WI38 (cell line): ENCODE data around the gene ANP32A.

Experiments
- H3K4me3 ChIP-seq: 2 replicates; pipeline ENCODE4 v1.5.1; 2011; ENCODE audit warnings: low read depth, mild to moderate bottlenecking, control low read depth, low read length
- TF ChIP-seq, protein P1 (sequence below): IDR thresholded peaks from 2 replicates; pipeline ENCODE4 v1.5.1; 2012; ENCODE audit warnings: low read depth, mild to moderate bottlenecking, control low read depth, low read length

ANP32A gene

GRCh38 chr15:68815598-68815997, 5.1 kb downstream of the ANP32A start:
- TF ChIP-seq, protein P1, sequence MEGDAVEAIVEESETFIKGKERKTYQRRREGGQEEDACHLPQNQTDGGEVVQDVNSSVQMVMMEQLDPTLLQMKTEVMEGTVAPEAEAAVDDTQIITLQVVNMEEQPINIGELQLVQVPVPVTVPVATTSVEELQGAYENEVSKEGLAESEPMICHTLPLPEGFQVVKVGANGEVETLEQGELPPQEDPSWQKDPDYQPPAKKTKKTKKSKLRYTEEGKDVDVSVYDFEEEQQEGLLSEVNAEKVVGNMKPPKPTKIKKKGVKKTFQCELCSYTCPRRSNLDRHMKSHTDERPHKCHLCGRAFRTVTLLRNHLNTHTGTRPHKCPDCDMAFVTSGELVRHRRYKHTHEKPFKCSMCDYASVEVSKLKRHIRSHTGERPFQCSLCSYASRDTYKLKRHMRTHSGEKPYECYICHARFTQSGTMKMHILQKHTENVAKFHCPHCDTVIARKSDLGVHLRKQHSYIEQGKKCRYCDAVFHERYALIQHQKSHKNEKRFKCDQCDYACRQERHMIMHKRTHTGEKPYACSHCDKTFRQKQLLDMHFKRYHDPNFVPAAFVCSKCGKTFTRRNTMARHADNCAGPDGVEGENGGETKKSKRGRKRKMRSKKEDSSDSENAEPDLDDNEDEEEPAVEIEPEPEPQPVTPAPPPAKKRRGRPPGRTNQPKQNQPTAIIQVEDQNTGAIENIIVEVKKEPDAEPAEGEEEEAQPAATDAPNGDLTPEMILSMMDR: no peak
- H3K4me3 ChIP-seq: no peak overlapping the region

GRCh38 chr15:68814596-68814995, 6.1 kb downstream of the ANP32A start:
- TF ChIP-seq, protein P1: no peak
- no peak overlapping the region for H3K4me3 ChIP-seq

GRCh38 chr15:68812597-68813431, 7.9 kb downstream of the ANP32A start:
- TF ChIP-seq, protein P1: no peak
- no peak overlapping the region for H3K4me3 ChIP-seq

DNA sequence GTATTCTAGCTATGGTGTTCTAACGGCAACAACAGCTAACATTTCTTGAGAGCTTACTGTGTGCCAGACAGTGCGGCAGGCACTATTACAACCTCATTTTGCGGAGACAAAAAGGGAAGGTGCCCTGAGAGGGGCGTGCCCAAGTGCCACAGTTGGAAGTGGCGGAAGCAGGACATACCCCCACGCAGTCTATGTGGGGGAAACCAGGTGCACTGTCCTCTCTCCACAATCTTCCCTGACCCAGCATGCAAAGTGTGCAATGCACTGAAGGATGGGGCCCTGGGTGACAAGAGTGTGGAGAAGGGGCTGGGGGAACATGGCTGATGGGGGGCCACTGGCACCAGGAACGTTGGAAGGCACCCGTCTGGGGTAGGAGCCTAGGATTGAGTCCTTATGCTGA, 8.6 kb downstream of the ANP32A start:
- H3K4me3 ChIP-seq: no peak overlapping the region
- TF ChIP-seq, protein P1: no peak

DNA sequence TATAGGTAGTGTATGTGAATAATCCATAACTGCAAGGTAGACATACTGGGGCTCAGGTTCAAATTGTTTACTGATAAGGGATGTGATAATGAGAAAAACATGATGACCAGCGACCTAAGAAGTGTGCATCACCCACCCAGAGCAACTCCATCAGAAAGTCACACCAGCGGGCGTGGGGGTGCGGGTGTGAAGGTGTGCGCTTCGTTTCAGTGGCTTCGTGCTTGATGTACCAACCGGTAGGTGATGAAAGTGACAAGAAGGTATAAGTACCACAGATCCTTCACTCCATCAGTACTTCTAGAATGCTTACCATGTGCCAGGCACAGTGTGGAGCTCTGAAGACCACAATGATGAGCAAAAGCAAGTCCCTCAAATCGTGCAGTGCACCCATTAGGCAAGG, 11.2 kb downstream of the ANP32A start:
- TF ChIP-seq, protein P1: no peak
- no peak overlapping the region for H3K4me3 ChIP-seq

DNA sequence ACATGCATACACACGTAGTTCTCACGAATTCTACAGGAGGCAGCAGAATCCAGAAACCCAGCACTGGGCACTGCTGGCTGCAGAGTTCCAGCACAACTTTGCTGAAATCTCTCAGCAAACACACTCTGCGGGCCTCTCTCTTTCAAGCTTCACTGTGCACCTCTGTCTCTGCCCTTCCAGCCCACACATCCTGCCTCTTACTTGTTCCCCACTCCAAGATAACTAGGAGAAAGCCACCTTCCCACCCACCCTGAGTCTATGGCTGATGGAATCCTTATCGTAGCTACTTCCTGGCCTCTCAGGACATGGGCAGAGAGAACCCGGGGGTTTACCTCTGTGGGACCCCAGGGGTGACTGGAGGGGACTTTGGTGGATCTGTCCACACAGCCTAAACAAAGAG, 11.9 kb downstream of the ANP32A start:
- TF ChIP-seq, protein P1: no peak
- no peak overlapping the region for H3K4me3 ChIP-seq

GRCh38 chr15:68808091-68808490, 12.6 kb downstream of the ANP32A start:
- TF ChIP-seq, protein P1: no peak
- no peak overlapping the region for H3K4me3 ChIP-seq
